IMR-90 (cell line): ENCODE results near the gene TRAF3. TPM values are rescaled to one million over a fixed set of nuclear protein-coding genes. Genes with fewer than 3 reads are reported as not detected.

Experiments
- ATAC-seq: fragments of 200-7000 bp; cut with Tn5 transposase; 2 replicates; pipeline ENCODE4 v1.9.1; 2020; ENCODE audit warnings: low read depth, mild to moderate bottlenecking, moderate library complexity
- BruUV-seq: library from RNA; stranded (reverse); fragments of 400-500 nt; replicated peaks from 2 replicates; lab custom pipeline; 2021; lab: Mats Ljungman, UMichigan
- CTCF ChIA-PET: fragments of 300-600 bp; formaldehyde crosslinking; extraction: SDS; loops from one replicate; lab custom pipeline; 2021; ENCODE audit warnings: antibody characterized with exemption; lab: Yijun Ruan, JAX
- POLR2A ChIA-PET: fragments of 300-600 bp; sonication (Branson Sonifier 250); formaldehyde crosslinking; loops from one replicate; lab custom pipeline; 2022; ENCODE audit warnings: antibody characterized with exemption; ENCODE audit not compliant: unreplicated experiment; lab: Charles Lee
- DNase-seq: peaks from one replicate; pipeline ENCODE4 v3.0.0; 2013
- H2AFZ ChIP-seq: replicated peaks from 2 replicates; pipeline ENCODE3; 2013; ENCODE audit warnings: low read length, mild to moderate bottlenecking; ENCODE audit not compliant: poor library complexity
- H2AK5ac ChIP-seq: 2 replicates; pipeline ENCODE4 v1.6.1; 2013; ENCODE audit warnings: low read depth, low read length, inconsistent platforms
- H2AK9ac ChIP-seq: replicated peaks from 2 replicates; pipeline ENCODE3; 2013; ENCODE audit warnings: mild to moderate bottlenecking, low read depth, low read length, moderate library complexity; ENCODE audit not compliant: poor library complexity
- H2BK120ac ChIP-seq: 2 replicates; pipeline ENCODE4 v1.6.1; 2013; ENCODE audit warnings: low read depth, low read length, inconsistent platforms
- H2BK15ac ChIP-seq: 3 replicates; pipeline ENCODE4 v1.6.1; 2013; ENCODE audit warnings: low read depth, low read length, inconsistent platforms
- H2BK20ac ChIP-seq: 2 replicates; pipeline ENCODE4 v1.6.1; 2013; ENCODE audit warnings: low read depth, mild to moderate bottlenecking, inconsistent platforms, low read length, moderate library complexity
- H2BK5ac ChIP-seq: 2 replicates; pipeline ENCODE4 v1.6.1; 2013; ENCODE audit warnings: mild to moderate bottlenecking, low read depth, low read length, inconsistent platforms; ENCODE audit not compliant: poor library complexity, severe bottlenecking
- H3K14ac ChIP-seq: replicated peaks from 2 replicates; pipeline ENCODE4 v1.6.1; 2013; ENCODE audit warnings: low read depth, low read length, inconsistent platforms
- H3K18ac ChIP-seq: 2 replicates; pipeline ENCODE4 v1.6.1; 2013; ENCODE audit warnings: low read depth, low read length, control low read depth
- H3K23ac ChIP-seq: 2 replicates; pipeline ENCODE4 v1.6.1; 2013; ENCODE audit warnings: low read depth, low read length, inconsistent platforms
- H3K27ac ChIP-seq: 2 replicates; pipeline ENCODE4 v1.5.1; 2013; ENCODE audit warnings: mild to moderate bottlenecking, control low read depth, low read length; ENCODE audit not compliant: insufficient read depth
- H3K27me3 ChIP-seq: 2 replicates; pipeline ENCODE4 v1.6.1; 2013; ENCODE audit warnings: low read length; ENCODE audit not compliant: control insufficient read depth, insufficient read depth
- H3K36me3 ChIP-seq: 2 replicates; pipeline ENCODE4 v1.6.1; 2013; ENCODE audit warnings: low read length, mixed read lengths; ENCODE audit not compliant: control insufficient read depth, insufficient read depth
- H3K4ac ChIP-seq: 2 replicates; pipeline ENCODE4 v1.6.1; 2013; ENCODE audit warnings: low read depth, low read length, inconsistent platforms
- H3K4me1 ChIP-seq: 2 replicates; pipeline ENCODE4 v1.6.1; 2013; ENCODE audit warnings: low read length, mixed read lengths; ENCODE audit not compliant: control insufficient read depth, insufficient read depth
- H3K4me2 ChIP-seq: 2 replicates; pipeline ENCODE4 v1.6.1; 2013; ENCODE audit warnings: low read depth, mild to moderate bottlenecking, control low read depth, low read length, moderate library complexity
- H3K4me3 ChIP-seq: 2 replicates; pipeline ENCODE4 v1.5.1; 2013; ENCODE audit warnings: low read depth, mild to moderate bottlenecking, control low read depth, low read length, moderate library complexity; ENCODE audit not compliant: insufficient read depth
- H3K56ac ChIP-seq: 2 replicates; pipeline ENCODE4 v1.6.1; 2013; ENCODE audit warnings: low read length, inconsistent platforms; ENCODE audit not compliant: insufficient read depth; ENCODE audit errors: extremely low read depth
- H3K79me1 ChIP-seq, 2 experiments: 2 replicates each; pipeline ENCODE4 v1.6.1; 2013; ENCODE audit warnings: low read length in 2 of 2, inconsistent platforms in 1 of 2, low read depth in 1 of 2
- H3K9ac ChIP-seq: 2 replicates; pipeline ENCODE4 v1.6.1; 2013; ENCODE audit warnings: low read depth, low read length, control low read depth
- H3K9me1 ChIP-seq: 2 replicates; pipeline ENCODE4 v1.6.1; 2013; ENCODE audit warnings: low read length, inconsistent platforms; ENCODE audit not compliant: insufficient read depth
- H3K9me3 ChIP-seq: 2 replicates; pipeline ENCODE4 v1.6.1; 2013; ENCODE audit warnings: low read length; ENCODE audit not compliant: control insufficient read depth, insufficient read depth
- H4K20me1 ChIP-seq: 2 replicates; pipeline ENCODE4 v1.6.1; 2013; ENCODE audit warnings: low read length, inconsistent platforms; ENCODE audit not compliant: insufficient read depth
- H4K5ac ChIP-seq: 2 replicates; pipeline ENCODE4 v1.6.1; 2013; ENCODE audit warnings: mild to moderate bottlenecking, low read depth, low read length, control low read depth
- H4K8ac ChIP-seq, 2 experiments: 2 replicates each; pipeline ENCODE4 v1.6.1; 2013; ENCODE audit warnings: low read depth in 2 of 2, low read length in 2 of 2, control low read depth in 1 of 2, inconsistent platforms in 1 of 2
- H4K91ac ChIP-seq: 2 replicates; pipeline ENCODE4 v1.6.1; 2013; ENCODE audit warnings: low read depth, low read length, inconsistent platforms; ENCODE audit not compliant: insufficient read depth
- CEBPB ChIP-seq: IDR thresholded peaks from 2 replicates; pipeline ENCODE4 v1.6.1; 2012; ENCODE audit warnings: low read depth, low read length, improper control_type of control experiment
- CHD1 ChIP-seq: IDR thresholded peaks from 2 replicates; pipeline ENCODE4 v1.6.1; 2012; ENCODE audit warnings: low read depth, low read length, improper control_type of control experiment
- CTCF ChIP-seq: conservative IDR thresholded peaks from 2 replicates; pipeline ENCODE4 v1.5.1; 2012; ENCODE audit warnings: mild to moderate bottlenecking, low read depth, low read length, improper control_type of control experiment
- FOS ChIP-seq: fragments of 150-350 bp; IDR thresholded peaks from 2 replicates; pipeline ENCODE4 v1.6.1; 2016; ENCODE audit warnings: low read depth, low read length
- MAZ ChIP-seq: IDR thresholded peaks from 2 replicates; pipeline ENCODE4 v1.6.1; 2012; ENCODE audit warnings: low read depth, mild to moderate bottlenecking, low read length, improper control_type of control experiment, moderate library complexity, borderline replicate concordance
- NFE2L2 ChIP-seq: fragments of 150-350 bp; IDR thresholded peaks from 2 replicates; pipeline ENCODE4 v1.6.1; 2016; ENCODE audit warnings: low read depth, mild to moderate bottlenecking, low read length
- POLR2A ChIP-seq: IDR thresholded peaks from 2 replicates; pipeline ENCODE4 v1.6.1; 2012; ENCODE audit warnings: mild to moderate bottlenecking, low read depth, low read length
- RFX5 ChIP-seq: IDR thresholded peaks from 2 replicates; pipeline ENCODE4 v1.8.0; 2012; ENCODE audit warnings: low read depth, mild to moderate bottlenecking, low read length, moderate library complexity
- WGBS, 2 experiments: methylation state at CpG; one replicate each; pipeline versions ENCODE4 v1.1.5 to v1.1.7; 2013; ENCODE audit warnings: missing lambda C conversion rate in 2 of 2; ENCODE audit not compliant: insufficient read length in 1 of 2; ENCODE audit errors: extremely low coverage in 2 of 2; 5-methylcytosine and 5-hydroxymethylcytosine counted together
- dilution Hi-C: fragments of 300-500 bp; cut with HindIII; formaldehyde crosslinking; loops from one replicate; pipeline ENCODE4 v1.14.3; 2018; ENCODE audit warnings: low sequenced_read_pairs; ENCODE audit not compliant: unreplicated experiment
- in situ Hi-C: fragments of 300-500 bp; cut with MboI; formaldehyde crosslinking; loops from 3 replicates; pipeline ENCODE4 v1.14.3; 2019; ENCODE audit warnings: low sequenced_read_pairs, inconsistent platforms, mixed read lengths
- intact Hi-C: fragments of 100-400 bp; cut with micrococcal nuclease; formaldehyde crosslinking; loops from 2 replicates; pipeline ENCODE4 v1.10.0; 2022
- polyA plus RNA-seq, 3 experiments: library from polyadenylated mRNA; depleted of rRNA; stranded (reverse); fragments of >200 nt; gene quantifications; 2 replicates each; pipeline ENCODE4 v1.2.3, GENCODE V29; 2012; ENCODE audit warnings: low replicate concordance in 1 of 3
- total RNA-seq: library from RNA; depleted of rRNA; stranded (reverse); fragments of >200 nt; gene quantifications from 2 replicates; pipeline ENCODE4 v1.2.3, GENCODE V29; 2012

The TRAF3 gene
- total and polyA plus RNA-seq, 2 of the 4 experiments (the other 2 are of a cell fraction), result 21.2 to 25.3 TPM

GRCh38 chr14:102889615-102890014 is 112.4 kb downstream of the TRAF3 start:
- CTCF ChIA-PET, result no interaction called here
- H3K56ac ChIP-seq, result no peak overlapping the region
- dilution Hi-C loops, result no loop called here

More at GRCh38 chr14:102889615-102890014, 112.4 kb downstream of the TRAF3 start:
- in situ Hi-C loops, result loop anchor here (10.0 kb wide), 1 partner anchor 105 kb away; no protein-coding TSS in a partner anchor
- H3K14ac ChIP-seq, result no peak overlapping the region
- no peak overlapping the region for H3K18ac ChIP-seq
- peaks cover 19% of the 10 kb centered on the region; the same call in 1 of the 2 replicates for H4K20me1 ChIP-seq
- no peak overlapping the region for H2BK15ac ChIP-seq
- 100% methylated on average over 5 of the region's 7 CpGs; no CpG with 5 or more reads in 1 of the 2 experiments for WGBS, 2 experiments
- H3K4ac ChIP-seq, result no peak overlapping the region
- peaks cover 8% of the 10 kb centered on the region for H3K9me1 ChIP-seq
- no peak overlapping the region for H4K5ac ChIP-seq
- H4K91ac ChIP-seq, result no peak overlapping the region
- ATAC-seq, result no peak
- no TSS peak for BruUV-seq
- no peak overlapping the region for H4K8ac ChIP-seq
- POLR2A ChIA-PET, result no interaction called here
- no peak overlapping the region for H3K4me3 ChIP-seq
- peaks cover 20% of the 10 kb centered on the region for H3K36me3 ChIP-seq
- intact Hi-C loops, result loop anchor here (5.0 kb wide), 1 partner anchor 92 kb away; no protein-coding TSS in a partner anchor
- H2AFZ ChIP-seq, result no peak overlapping the region
- no peak overlapping the region for H3K4me2 ChIP-seq
- DNase-seq, result no peak
- H2BK20ac ChIP-seq, result no peak overlapping the region
- no peaks in the 10 kb centered on the region for H3K27me3 ChIP-seq
- no peak overlapping the region for H3K27ac ChIP-seq
- no peaks in the 10 kb centered on the region for H3K9me3 ChIP-seq
- H2AK5ac ChIP-seq, result no peak overlapping the region
- no peak overlapping the region for H2AK9ac ChIP-seq
- no peak for TF ChIP-seq FOS
- no peak for TF ChIP-seq CEBPB
- no peak for TF ChIP-seq CHD1
- TF ChIP-seq CTCF, result no peak
- TF ChIP-seq MAZ, result no peak
- no peak for TF ChIP-seq POLR2A
- TF ChIP-seq NFE2L2, result no peak
- no peak for TF ChIP-seq RFX5
- H3K4me1 ChIP-seq, result peaks cover 2% of the 10 kb centered on the region; the same call in 1 of the 2 replicates
- H2BK5ac ChIP-seq, result no peak overlapping the region
- H3K79me1 ChIP-seq, result peaks cover 0 to 15% of the 10 kb centered on the region in 2 experiments; a peak in 1 of 4 replicates
- H3K23ac ChIP-seq, result no peak overlapping the region
- H2BK120ac ChIP-seq, result no peak overlapping the region
- no peak overlapping the region for H3K9ac ChIP-seq
